GM12874 (cell line): Measurements from ENCODE around the gene APH1B.

Experiments
- TF ChIP-seq, protein P1 (sequence below): IDR thresholded peaks from 2 replicates; pipeline ENCODE4 v1.5.1; 2011; ENCODE audit warnings: low read depth, mild to moderate bottlenecking, control low read depth, low read length, moderate library complexity; ENCODE audit not compliant: insufficient read depth

Gene APH1B

GRCh38 chr15:63277038-63277892 is at the start of gene APH1B:
Gene APH1B (plus strand): TSS chr15:63277605. CDS start chr15:63277624, 19 bp downstream.
- TF ChIP-seq, protein P1, sequence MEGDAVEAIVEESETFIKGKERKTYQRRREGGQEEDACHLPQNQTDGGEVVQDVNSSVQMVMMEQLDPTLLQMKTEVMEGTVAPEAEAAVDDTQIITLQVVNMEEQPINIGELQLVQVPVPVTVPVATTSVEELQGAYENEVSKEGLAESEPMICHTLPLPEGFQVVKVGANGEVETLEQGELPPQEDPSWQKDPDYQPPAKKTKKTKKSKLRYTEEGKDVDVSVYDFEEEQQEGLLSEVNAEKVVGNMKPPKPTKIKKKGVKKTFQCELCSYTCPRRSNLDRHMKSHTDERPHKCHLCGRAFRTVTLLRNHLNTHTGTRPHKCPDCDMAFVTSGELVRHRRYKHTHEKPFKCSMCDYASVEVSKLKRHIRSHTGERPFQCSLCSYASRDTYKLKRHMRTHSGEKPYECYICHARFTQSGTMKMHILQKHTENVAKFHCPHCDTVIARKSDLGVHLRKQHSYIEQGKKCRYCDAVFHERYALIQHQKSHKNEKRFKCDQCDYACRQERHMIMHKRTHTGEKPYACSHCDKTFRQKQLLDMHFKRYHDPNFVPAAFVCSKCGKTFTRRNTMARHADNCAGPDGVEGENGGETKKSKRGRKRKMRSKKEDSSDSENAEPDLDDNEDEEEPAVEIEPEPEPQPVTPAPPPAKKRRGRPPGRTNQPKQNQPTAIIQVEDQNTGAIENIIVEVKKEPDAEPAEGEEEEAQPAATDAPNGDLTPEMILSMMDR, result 0 out of 2 replicates have a peak, but pooled peaks have one; percentile 3

DNA sequence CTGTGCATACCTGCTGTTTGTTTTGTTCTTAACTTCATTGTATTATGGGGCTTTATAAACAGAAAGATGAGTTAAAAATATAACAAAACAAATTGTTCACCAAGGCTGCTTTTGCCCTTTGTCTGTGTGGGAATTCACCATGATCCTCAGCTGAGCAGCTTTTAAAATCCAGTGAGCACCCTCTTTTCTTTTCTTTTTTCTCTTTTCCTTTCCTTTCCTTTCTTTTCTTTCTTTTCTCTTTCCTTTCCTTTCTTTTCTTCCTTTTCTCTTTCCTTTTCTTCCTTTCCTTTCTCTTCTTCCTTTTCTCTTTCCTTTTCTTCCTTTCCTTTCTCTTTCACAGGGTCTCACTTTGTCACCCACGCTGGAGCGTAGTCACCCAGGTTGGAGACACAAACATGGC is 49.7 kb upstream of the APH1B start:
- TF ChIP-seq, protein P1, result no peak

DNA sequence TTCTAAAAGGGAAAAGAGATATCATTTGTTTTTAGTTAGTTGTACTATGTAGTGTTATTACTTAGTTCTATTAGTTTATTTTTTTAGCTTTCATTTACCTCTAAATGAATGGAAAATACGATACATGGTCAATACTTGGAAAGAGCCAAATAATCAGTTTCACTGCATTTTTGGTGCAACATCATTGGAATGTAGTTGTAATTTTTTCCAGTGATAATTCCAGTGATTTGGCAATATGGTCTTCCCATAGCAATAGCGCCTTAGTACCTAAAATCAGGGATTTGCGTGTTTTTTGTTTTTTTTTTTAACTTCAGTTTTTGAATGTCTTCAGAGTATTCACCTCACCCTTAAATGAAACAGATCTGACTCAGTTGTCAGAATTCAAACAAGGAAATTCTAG is 46.2 kb upstream of the APH1B start:
- TF ChIP-seq, protein P1, result no peak

DNA sequence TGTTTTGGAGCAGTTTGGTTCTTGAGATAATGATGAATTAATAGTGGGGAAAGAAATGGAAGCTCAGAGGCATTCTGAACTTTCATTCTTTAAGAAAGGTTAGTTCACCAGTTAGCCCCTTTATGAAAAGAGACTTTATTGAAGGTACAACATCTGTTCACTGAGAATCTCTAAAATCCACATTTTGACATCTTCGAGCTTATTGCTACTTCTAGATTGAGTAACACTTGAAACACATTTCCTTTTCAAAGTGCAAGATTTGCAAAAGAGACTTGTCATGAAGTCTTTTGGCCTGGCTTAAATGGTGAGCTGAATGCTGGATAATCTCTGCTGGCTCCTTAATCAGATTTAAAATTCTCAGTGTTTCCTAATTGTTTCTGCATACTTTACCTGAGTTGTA is 45.7 kb upstream of the APH1B start:
- TF ChIP-seq, protein P1, result no peak

DNA sequence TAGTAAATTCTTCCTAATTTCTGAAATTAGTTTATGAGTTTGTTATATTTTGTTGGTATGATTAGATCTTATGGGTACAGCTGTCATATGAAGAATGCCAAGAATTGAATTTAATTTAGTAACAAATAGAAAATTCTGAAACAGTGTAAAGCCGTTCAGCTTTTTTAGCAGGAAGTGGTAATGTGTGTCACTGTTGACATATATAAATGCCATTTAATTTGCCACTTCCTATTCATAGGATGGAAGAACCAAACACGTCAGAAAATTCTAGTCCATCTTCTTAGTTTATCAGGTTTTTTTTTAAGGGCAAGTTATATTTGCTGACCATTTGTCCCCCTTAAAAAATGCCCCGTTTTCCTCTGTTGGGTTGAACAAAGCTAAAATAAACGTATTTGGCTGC is 45.0 kb upstream of the APH1B start:
- TF ChIP-seq, protein P1, result no peak

GRCh38 chr15:63232943-63233342 is 44.5 kb upstream of the APH1B start:
- TF ChIP-seq, protein P1, result no peak

GRCh38 chr15:63233667-63234423 is 43.6 kb upstream of the APH1B start:
- TF ChIP-seq, protein P1, result no peak
